ENCODE data around the gene MAPK4. TPM values are rescaled to one million over a fixed set of nuclear protein-coding genes. Genes with fewer than 3 reads are reported as not detected.

The MAPK4 gene
- total RNA-seq, 1 experiment from 2014 or later: not detected

DNA sequence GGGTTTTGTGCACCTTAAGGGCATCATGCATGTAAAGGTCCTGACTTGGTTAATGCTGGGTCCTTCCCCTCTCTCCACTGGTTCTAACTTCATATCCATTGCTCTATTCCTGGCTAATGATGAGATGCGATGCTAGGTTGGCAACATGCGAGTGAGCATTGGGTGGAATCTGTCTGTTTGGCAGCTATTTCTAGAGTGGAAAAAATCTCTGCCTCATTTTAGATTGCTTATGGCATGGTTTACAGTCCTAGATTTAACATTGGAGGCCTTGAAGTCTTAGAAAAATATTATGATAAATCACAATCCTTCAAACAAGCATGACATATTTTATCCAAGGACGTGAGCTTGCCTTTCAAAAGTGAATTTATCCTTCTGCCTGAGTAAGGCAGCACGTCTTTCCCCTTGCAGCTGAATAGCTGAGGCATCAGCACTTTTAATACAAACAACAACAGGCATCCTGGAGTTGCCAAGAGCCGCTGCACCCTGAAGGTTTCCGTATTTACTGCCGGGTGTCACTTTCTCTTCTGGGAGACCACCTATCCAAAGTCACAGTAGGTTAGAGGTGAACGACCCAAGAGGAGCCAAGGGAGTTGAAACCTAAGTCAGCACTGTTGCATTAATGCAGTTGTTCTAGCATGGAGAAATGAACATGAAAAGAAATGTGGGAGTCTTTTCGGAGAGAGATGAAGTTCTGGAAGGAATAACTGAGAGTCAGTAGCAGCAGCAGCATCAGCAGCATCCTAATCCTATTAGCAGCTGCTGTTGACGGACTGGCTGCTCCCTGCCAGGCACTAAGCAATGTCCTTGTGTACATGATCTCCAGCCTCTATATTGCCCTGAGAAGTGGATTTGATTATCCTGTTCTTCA is 78.4 kb downstream of the MAPK4 start:
- DNase-seq (ENCODE audit: low read depth in 1 of 2, low spot score in 2 of 2): no peak
- H3K36me3 ChIP-seq: no peaks in the 10 kb centered on the region
- H3K27me3 ChIP-seq (replicated peaks): no peaks in the 10 kb centered on the region
- no peak overlapping the region for H3K4me3 ChIP-seq
- peaks cover 3% of the 10 kb centered on the region for H3K4me1 ChIP-seq (replicated peaks)
- H3K9me3 ChIP-seq (replicated peaks): no peaks in the 10 kb centered on the region
- H3K27ac ChIP-seq: no peak overlapping the region

DNA sequence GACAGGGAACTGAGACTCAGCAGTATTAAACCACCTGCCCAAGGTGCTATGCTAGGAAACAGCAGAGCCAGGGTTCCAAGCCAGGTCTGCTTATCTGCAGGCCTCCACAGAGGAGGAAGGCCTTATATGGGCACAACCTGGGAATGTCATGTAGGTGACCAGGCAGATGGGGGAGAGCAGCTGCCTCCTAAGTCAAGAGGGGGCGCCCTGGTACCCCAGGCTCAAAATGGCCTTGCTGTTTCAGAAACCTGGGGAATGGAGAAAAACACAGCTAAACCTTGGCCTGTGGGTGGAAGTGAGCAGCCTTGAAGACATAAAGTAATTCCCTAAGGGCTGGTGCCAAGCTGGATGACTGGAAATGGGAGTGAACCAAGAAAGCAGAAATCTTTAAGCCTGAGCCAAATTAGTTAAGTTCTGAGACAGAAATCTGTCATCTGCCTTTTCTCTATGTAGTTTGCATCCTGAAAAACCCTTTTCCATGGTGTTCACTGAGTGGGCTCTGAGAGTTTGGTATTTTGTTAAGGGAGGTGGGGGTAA is 79.1 kb downstream of the MAPK4 start:
- no peaks in the 10 kb centered on the region for H3K36me3 ChIP-seq
- no peaks in the 10 kb centered on the region for H3K4me1 ChIP-seq (replicated peaks)
- H3K27me3 ChIP-seq (replicated peaks): no peaks in the 10 kb centered on the region
- H3K4me3 ChIP-seq: no peak overlapping the region
- no peaks in the 10 kb centered on the region for H3K9me3 ChIP-seq (replicated peaks)
- no peak overlapping the region for H3K27ac ChIP-seq
- no peak for DNase-seq (ENCODE audit: low read depth in 1 of 2, low spot score in 2 of 2)

DNA sequence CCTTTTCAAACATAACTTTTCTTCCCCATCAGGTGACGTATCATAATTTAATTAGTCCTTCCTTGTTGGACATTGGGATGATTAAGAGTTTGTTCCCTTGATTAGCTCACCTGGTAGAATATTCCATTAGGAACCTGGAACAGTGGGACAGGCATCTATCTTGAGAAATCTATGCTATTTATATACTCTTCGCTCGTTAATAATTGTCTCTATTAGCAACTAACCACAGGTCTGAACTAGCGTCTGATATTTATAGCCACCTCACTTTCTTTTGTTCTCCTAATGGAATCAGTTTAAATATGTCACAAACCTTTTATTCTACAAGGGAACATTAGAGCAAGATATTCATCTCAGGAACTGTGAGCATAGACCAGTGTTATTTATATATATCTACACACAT is 79.8 kb downstream of the MAPK4 start:
- Histone ChIP-seq H3K4me3 (no peak overlapping the region), H3K27me3 (replicated peaks) (no peaks in the 10 kb centered on the region), H3K9me3 (replicated peaks) (no peaks in the 10 kb centered on the region), H3K36me3 (no peaks in the 10 kb centered on the region), H3K4me1 (replicated peaks) (no peaks in the 10 kb centered on the region), H3K27ac (no peak overlapping the region)
- no peak for DNase-seq (ENCODE audit: low read depth in 1 of 2, low spot score in 2 of 2)

DNA sequence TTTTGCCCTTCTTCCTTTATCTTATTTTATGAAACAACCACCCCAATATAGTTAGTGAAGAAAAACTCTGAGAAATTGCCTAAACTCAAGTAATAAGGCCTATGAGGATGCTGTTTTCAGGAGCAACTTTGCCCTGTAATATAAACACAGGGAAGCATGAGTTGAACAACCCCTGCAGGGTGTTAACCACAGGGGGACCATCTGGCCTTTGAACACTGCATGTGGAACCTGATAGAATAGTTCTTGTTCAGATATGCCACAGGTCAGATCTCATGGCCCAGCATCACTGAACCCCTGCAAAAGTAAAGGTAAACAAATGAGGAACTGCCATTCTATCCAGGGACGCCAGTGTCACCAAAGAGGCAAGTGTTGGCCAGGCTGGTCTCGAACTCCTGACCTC is 82.6 kb downstream of the MAPK4 start:
- Histone ChIP-seq H3K27me3 (replicated peaks) (no peaks in the 10 kb centered on the region), H3K27ac (no peak overlapping the region), H3K36me3 (no peaks in the 10 kb centered on the region), H3K9me3 (replicated peaks) (no peaks in the 10 kb centered on the region), H3K4me1 (replicated peaks) (no peaks in the 10 kb centered on the region), H3K4me3 (no peak overlapping the region)
- DNase-seq (ENCODE audit: low read depth in 1 of 2, low spot score in 2 of 2): no peak

DNA sequence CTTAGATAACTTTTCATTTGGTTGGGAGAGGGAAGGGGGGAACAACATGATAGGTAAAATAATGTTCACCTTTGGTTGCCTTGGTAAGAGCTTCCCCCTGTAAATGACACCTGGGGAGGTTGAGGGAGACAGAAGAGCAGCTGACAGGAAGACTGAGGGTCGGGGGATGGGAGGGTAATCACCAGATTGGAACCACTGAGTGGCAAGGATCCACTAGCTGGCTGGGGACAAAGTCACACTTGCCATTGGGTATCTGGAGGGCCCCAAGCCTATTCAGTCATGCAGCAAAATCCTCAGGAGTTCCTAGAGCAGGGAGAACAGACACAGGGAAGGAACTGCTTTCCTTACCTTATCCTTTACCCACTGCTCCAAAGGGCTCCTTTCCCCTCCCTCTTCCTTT is 84.3 kb downstream of the MAPK4 start:
- no peak overlapping the region for H3K27ac ChIP-seq
- H3K9me3 ChIP-seq (replicated peaks): no peaks in the 10 kb centered on the region
- no peak for DNase-seq (ENCODE audit: low read depth in 1 of 2, low spot score in 2 of 2)
- no peaks in the 10 kb centered on the region for H3K27me3 ChIP-seq (replicated peaks)
- H3K4me3 ChIP-seq: no peak overlapping the region
- H3K4me1 ChIP-seq (replicated peaks): no peaks in the 10 kb centered on the region
- H3K36me3 ChIP-seq: no peaks in the 10 kb centered on the region

DNA sequence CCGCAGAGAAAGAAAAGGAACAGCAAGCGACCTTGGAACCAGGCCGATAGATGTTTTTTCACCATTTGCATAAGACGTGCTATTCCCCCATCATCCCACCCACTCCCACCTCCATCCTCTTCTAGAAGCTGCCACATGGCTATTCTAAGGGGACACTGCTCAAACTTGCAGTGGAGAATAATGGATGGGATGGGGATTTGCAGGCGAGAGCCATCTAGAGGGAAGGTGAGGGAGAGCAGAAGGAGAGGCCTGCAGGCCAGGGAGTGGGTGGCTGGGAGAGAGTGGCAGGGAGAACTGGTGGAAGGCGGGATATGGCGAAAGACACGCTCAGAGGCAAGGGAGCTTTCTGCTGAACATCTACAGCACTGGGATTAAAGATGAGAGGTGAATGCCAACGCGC is 84.9 kb downstream of the MAPK4 start:
- Histone ChIP-seq H3K27ac (no peak overlapping the region), H3K9me3 (replicated peaks) (no peaks in the 10 kb centered on the region), H3K4me1 (replicated peaks) (no peaks in the 10 kb centered on the region), H3K36me3 (no peaks in the 10 kb centered on the region), H3K4me3 (no peak overlapping the region), H3K27me3 (replicated peaks) (no peaks in the 10 kb centered on the region)
- DNase-seq (ENCODE audit: low read depth in 1 of 2, low spot score in 2 of 2): no peak

DNA sequence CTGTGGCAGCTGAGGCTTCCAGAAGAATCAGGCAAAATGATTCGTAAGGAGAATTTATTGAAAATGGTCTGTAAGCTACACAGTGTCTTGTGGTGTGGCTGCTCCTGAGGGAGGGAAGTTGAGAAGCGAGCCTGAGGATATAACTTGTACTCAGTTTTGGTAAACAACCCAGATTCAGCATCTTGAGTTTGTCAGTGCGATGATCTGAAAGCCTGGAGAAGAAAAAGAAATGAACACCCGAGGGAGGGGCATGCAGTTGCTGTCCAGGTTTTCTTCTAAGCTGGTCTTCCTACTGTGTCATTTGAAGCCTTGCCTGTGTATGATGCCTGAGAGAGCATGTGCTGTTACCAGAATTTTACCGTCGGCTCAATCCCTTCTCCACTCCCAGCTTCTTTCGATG is 87.3 kb downstream of the MAPK4 start:
- Histone ChIP-seq H3K4me1 (replicated peaks) (no peaks in the 10 kb centered on the region), H3K27ac (no peak overlapping the region), H3K27me3 (replicated peaks) (no peaks in the 10 kb centered on the region), H3K4me3 (no peak overlapping the region), H3K9me3 (replicated peaks) (no peaks in the 10 kb centered on the region), H3K36me3 (no peaks in the 10 kb centered on the region)
- DNase-seq (ENCODE audit: low read depth in 1 of 2, low spot score in 2 of 2): no peak

DNA sequence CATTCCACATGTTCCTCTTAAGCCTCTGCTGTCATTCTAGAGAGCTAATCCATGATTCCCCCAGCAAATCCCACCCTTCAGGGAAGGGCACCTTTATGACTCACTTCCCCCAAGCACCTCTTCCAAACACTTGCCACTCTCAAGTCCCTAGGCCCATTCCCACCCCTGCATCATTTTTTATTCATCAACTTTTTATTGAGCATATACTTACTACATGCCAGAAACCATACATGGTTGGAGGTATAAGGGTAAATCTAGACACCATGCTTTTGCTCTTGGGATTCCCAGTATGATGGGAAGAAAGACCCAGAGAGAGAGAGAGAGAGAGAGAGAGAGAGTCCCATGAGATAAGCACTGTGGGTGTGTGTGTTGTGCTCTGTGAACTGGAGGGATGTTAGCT is 87.9 kb downstream of the MAPK4 start:
- Histone ChIP-seq H3K4me1 (replicated peaks) (no peaks in the 10 kb centered on the region), H3K27me3 (replicated peaks) (no peaks in the 10 kb centered on the region), H3K27ac (no peak overlapping the region), H3K9me3 (replicated peaks) (no peaks in the 10 kb centered on the region), H3K36me3 (no peaks in the 10 kb centered on the region), H3K4me3 (no peak overlapping the region)
- DNase-seq (ENCODE audit: low read depth in 1 of 2, low spot score in 2 of 2): no peak

DNA sequence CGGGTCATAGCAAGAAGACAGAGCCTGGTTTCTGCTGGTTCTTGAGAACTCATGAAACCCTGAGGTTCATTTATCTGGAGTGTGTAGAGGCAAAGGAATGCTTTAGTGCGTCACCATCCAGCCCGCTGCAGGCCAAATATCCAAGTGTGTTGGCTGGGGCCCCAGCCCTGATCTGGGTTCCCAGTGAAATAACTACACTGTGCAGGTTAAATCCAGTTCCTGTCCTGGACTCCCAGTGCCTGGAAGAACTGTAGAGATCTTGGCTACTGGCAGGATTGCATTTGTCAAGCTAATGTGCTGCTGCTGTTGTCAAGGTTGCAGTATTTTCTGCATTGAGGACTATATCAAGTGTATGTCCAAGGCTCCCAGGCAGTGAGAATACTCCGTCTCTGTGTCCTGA is 89.9 kb downstream of the MAPK4 start:
- Histone ChIP-seq H3K27ac (no peak overlapping the region), H3K36me3 (no peaks in the 10 kb centered on the region), H3K9me3 (replicated peaks) (no peaks in the 10 kb centered on the region), H3K4me3 (no peak overlapping the region), H3K4me1 (replicated peaks) (no peaks in the 10 kb centered on the region), H3K27me3 (replicated peaks) (no peaks in the 10 kb centered on the region; the same call in 1 of the 2 replicates)
- DNase-seq (ENCODE audit: low read depth in 1 of 2, low spot score in 2 of 2): no peak

DNA sequence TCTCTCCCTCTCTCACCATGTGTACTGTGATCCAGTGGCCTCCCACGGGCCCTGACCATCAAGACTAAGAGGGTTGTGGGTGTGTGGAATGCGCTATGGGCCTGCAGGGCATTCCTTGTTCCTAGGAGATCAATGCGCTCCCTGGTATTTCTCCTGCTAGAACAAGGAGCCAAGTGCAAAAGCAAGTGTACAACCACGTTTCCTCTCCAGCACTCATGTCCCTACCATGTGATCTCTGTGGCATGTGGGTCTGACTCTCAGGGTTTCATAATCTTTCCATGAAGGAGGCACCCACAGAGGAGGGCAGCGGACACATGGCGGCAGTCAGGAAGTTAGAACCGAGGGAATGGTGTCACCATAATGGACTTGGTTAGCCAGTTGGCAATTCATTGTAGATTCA is 91.4 kb downstream of the MAPK4 start:
- DNase-seq (ENCODE audit: low read depth in 1 of 2, low spot score in 2 of 2): no peak
- H3K4me1 ChIP-seq (replicated peaks): no peaks in the 10 kb centered on the region

DNA sequence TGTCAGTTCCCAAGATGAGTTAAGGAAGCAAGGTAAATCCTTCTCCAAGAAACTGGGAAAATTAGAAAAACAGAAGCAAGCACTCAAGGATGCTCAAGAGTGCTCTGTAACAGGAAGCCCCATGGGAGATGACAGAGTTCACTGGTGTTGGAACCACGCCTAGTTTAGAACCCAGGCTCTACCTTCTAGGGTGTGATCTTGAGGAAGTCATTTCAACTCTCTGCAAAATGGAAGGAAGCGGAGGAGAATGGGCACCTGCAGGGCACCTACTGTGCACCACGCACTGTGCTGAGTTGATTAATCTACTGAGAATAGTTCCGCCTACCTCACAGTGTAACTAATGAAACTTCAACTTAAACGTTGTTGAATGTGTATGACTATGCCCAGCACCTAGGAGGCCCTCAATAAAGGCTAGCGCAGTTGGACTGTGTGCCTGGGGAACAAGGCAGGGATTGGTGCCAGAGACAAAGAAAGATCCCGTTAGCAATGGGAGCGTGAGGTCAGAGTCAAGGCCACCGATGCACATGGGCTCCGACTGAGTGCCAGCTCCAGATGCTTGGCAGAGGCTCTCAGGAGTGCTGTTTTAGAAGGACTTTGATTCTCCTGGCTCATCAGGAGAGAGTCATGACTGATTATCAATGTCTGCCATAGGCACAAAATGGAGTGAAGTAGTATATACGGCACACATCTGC is 93.7 kb downstream of the MAPK4 start:
- Histone ChIP-seq H3K27ac (no peak overlapping the region), H3K4me3 (no peak overlapping the region), H3K27me3 (replicated peaks) (no peaks in the 10 kb centered on the region; the same call in 1 of the 2 replicates), H3K9me3 (replicated peaks) (no peaks in the 10 kb centered on the region), H3K36me3 (no peaks in the 10 kb centered on the region), H3K4me1 (replicated peaks) (no peaks in the 10 kb centered on the region)
- no peak for DNase-seq (ENCODE audit: low read depth in 1 of 2, low spot score in 2 of 2)

More for the DNA sequence above, 91.4 kb downstream of the MAPK4 start:
- H3K4me3 ChIP-seq: no peak overlapping the region
- no peaks in the 10 kb centered on the region for H3K9me3 ChIP-seq (replicated peaks)
- no peaks in the 10 kb centered on the region for H3K36me3 ChIP-seq
- H3K27ac ChIP-seq: no peak overlapping the region
- no peaks in the 10 kb centered on the region; the same call in 1 of the 2 replicates for H3K27me3 ChIP-seq (replicated peaks)

DNA sequence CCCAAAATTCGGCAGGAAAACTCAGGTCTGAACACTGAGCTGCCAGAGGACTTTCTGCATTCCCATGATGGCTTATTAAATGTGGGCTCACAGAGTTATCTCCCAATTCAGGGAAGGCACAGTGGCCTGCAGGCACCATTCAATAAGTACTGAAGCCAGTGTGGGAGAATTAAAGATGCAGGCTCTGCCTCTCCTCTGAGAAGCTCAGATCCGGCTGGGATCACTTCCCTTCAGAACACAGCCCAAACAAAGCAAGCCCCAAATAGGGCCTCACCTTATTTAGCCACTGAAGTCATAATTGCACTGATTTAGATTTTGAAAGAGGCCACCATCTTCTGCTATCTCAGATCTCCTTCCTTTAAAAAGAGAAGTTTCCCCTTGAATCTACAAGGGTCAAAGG is 94.3 kb downstream of the MAPK4 start:
- H3K4me1 ChIP-seq (replicated peaks): no peaks in the 10 kb centered on the region
- H3K4me3 ChIP-seq: no peak overlapping the region
- no peak for DNase-seq (ENCODE audit: low read depth in 1 of 2, low spot score in 2 of 2)
- no peaks in the 10 kb centered on the region; the same call in 1 of the 2 replicates for H3K9me3 ChIP-seq (replicated peaks)
- H3K36me3 ChIP-seq: no peaks in the 10 kb centered on the region
- H3K27me3 ChIP-seq (replicated peaks): no peaks in the 10 kb centered on the region; the same call in 1 of the 2 replicates
- H3K27ac ChIP-seq: no peak overlapping the region

DNA sequence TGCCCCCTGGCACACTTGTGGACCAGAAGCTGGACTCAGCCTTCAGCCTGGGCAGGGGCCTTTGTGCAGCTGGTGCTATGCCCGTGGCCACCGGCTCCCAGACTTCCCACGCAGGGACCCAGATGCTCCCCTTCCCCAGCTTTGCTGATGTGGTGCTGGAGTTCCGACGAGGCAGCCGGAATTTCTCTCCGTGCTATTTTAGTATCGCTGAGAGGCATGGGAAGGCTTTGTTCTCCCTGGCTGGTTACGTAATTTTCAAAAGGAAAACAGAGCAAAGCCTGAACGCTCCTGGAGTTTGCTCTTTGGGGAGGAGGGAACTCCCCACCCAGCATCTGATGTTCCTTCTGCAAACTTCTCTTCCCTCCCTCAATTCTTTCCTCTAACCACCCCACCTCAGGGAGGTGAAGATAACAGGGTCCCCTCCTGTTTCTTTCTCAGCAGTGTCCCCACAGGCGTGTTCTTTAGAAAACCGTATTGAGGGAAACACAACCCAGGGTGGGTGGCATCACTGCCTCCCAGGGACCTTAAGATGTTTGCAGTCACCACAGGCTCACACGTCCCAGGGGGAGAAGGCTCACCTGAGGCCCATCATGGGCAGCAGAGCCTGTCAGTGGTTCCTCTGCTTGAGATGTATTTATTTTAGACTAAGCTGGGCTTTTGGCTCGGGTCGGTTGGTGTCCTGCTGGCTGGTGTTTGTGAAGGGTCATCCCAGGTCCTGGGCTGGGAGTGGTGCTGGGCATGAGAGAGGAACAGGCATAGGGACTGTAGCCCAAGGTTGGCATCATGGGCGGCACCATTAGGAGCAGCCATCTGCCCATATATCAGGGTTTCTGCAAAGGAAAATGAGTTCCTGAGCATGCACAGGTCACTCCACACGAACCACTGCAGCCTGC is 95.0 kb downstream of the MAPK4 start:
- no peak overlapping the region for H3K4me3 ChIP-seq
- H3K36me3 ChIP-seq: no peaks in the 10 kb centered on the region
- no peaks in the 10 kb centered on the region for H3K4me1 ChIP-seq (replicated peaks)
- H3K27me3 ChIP-seq (replicated peaks): no peaks in the 10 kb centered on the region; the same call in 1 of the 2 replicates
- H3K27ac ChIP-seq: no peak overlapping the region
- DNase-seq (ENCODE audit: low read depth in 1 of 2, low spot score in 2 of 2): no peak
- H3K9me3 ChIP-seq (replicated peaks): no peaks in the 10 kb centered on the region; the same call in 1 of the 2 replicates

All from SJSA1 (cell line).